ENCODE data around the gene ASGR2.
"Not testable (repeated sequence)": the region's sequence is repeated elsewhere in the genome, so short reads cannot be mapped to it uniquely, and the experiment has no call there.

ASGR2 gene

GRCh38 chr17:7123844-7124243, 9.2 kb upstream of the ASGR2 start:
- no peak overlapping the region for H3K4me3 ChIP-seq (replicated peaks in 1 of 2; ENCODE audit: low read depth in 2 of 2, low read length in 2 of 2)
- DNase-seq (ENCODE audit: low read depth in 2 of 2): no peak
- TF ChIP-seq CTCF (IDR thresholded peaks at IDR 0.05; ENCODE audit: low read depth, low read length): no peak

- TF ChIP-seq CTCF (IDR thresholded peaks at IDR 0.05; ENCODE audit: low read depth, low read length): no peak
- no peak overlapping the region for H3K4me3 ChIP-seq (replicated peaks in 1 of 2; ENCODE audit: low read depth in 2 of 2, low read length in 2 of 2)
- peak; percentile 48 to 59 for DNase-seq (ENCODE audit: low read depth in 2 of 2)
These were observed 7.8 kb upstream of the ASGR2 start for GRCh38 chr17:7122381-7122780.

GRCh38 chr17:7120635-7121034, 6.0 kb upstream of the ASGR2 start:
- DNase-seq (ENCODE audit: low read depth in 2 of 2); H3K4me3 ChIP-seq (replicated peaks in 1 of 2; ENCODE audit: low read depth in 2 of 2, low read length in 2 of 2): not testable (repeated sequence)

GRCh38 chr17:7120123-7120522, 5.5 kb upstream of the ASGR2 start:
- H3K4me3 ChIP-seq (replicated peaks in 1 of 2; ENCODE audit: low read depth in 2 of 2, low read length in 2 of 2): no peak overlapping the region
- DNase-seq (ENCODE audit: low read depth in 2 of 2): no peak
- no peak for TF ChIP-seq CTCF (IDR thresholded peaks at IDR 0.05; ENCODE audit: low read depth, low read length)

GRCh38 chr17:7119314-7119713, 4.7 kb upstream of the ASGR2 start:
- TF ChIP-seq CTCF (IDR thresholded peaks at IDR 0.05; ENCODE audit: low read depth, low read length): no peak
- H3K4me3 ChIP-seq (replicated peaks in 1 of 2; ENCODE audit: low read depth in 2 of 2, low read length in 2 of 2): no peak overlapping the region
- no peak for DNase-seq (ENCODE audit: low read depth in 2 of 2)

- no peak for DNase-seq (ENCODE audit: low read depth in 2 of 2)
- no peak for TF ChIP-seq CTCF (IDR thresholded peaks at IDR 0.05; ENCODE audit: low read depth, low read length)
- no peak overlapping the region for H3K4me3 ChIP-seq (replicated peaks in 1 of 2; ENCODE audit: low read depth in 2 of 2, low read length in 2 of 2)
These were observed 423 bp upstream of the ASGR2 start for GRCh38 chr17:7114875-7115614.

- no peak overlapping the region for H3K4me3 ChIP-seq (replicated peaks in 1 of 2; ENCODE audit: low read depth in 2 of 2, low read length in 2 of 2)
- no peak for TF ChIP-seq CTCF (IDR thresholded peaks at IDR 0.05; ENCODE audit: low read depth, low read length)
- DNase-seq (ENCODE audit: low read depth in 2 of 2): no peak
These were observed 1.1 kb downstream of the ASGR2 start for GRCh38 chr17:7113273-7114071.
